Retina (tissue), 1 donor: ENCODE measurements around the gene GPC3.
"Not testable (repeated sequence)": the region's sequence is repeated elsewhere in the genome, so short reads cannot be mapped to it uniquely, and the experiment has no call there.

Source experiments
- DNase-seq: peaks from one replicate; pipeline ENCODE4 v3.0.0-alpha.2; 2016

Gene GPC3

GRCh38 chrX:133985164-133985966, at the start of gene GPC3:
Gene GPC3 (minus strand): TSS chrX:133985594.
- DNase-seq: peak; percentile 76

GRCh38 chrX:134032441-134032840, 47.0 kb upstream of the GPC3 start:
- peak; percentile 6 for DNase-seq

GRCh38 chrX:134026565-134027311, 41.3 kb upstream of the GPC3 start:
- DNase-seq: peak; percentile 49

- DNase-seq: no peak
Measured at GRCh38 chrX:134025986-134026545, 40.7 kb upstream of the GPC3 start.

- no peak for DNase-seq
Measured at GRCh38 chrX:134024686-134025377, 39.4 kb upstream of the GPC3 start.

GRCh38 chrX:134023851-134024281, 38.5 kb upstream of the GPC3 start:
- no peak for DNase-seq

- no peak for DNase-seq
Measured at GRCh38 chrX:134020910-134021309, 35.5 kb upstream of the GPC3 start.

- no peak for DNase-seq
Measured at GRCh38 chrX:134019567-134020206, 34.3 kb upstream of the GPC3 start.

GRCh38 chrX:134016309-134016708, 30.9 kb upstream of the GPC3 start:
- DNase-seq: not testable (repeated sequence)

- not testable (repeated sequence) for DNase-seq
Measured at GRCh38 chrX:134015510-134015909, 30.1 kb upstream of the GPC3 start.

GRCh38 chrX:134013524-134013923, 28.1 kb upstream of the GPC3 start:
- no peak for DNase-seq

GRCh38 chrX:134013092-134013497, 27.7 kb upstream of the GPC3 start:
- DNase-seq: no peak

- DNase-seq: no peak
Measured at GRCh38 chrX:134010690-134011089, 25.3 kb upstream of the GPC3 start.

- no peak for DNase-seq
Measured at GRCh38 chrX:134007716-134008115, 22.3 kb upstream of the GPC3 start.

- DNase-seq: no peak
Measured at GRCh38 chrX:134006484-134007161, 21.2 kb upstream of the GPC3 start.

GRCh38 chrX:134004084-134004483, 18.7 kb upstream of the GPC3 start:
- DNase-seq: no peak

GRCh38 chrX:134002921-134003615, 17.7 kb upstream of the GPC3 start:
- no peak for DNase-seq

GRCh38 chrX:134000260-134001245, 15.2 kb upstream of the GPC3 start:
- DNase-seq: no peak

GRCh38 chrX:133999031-133999705, 13.8 kb upstream of the GPC3 start:
- no peak for DNase-seq

GRCh38 chrX:133995759-133996158, 10.4 kb upstream of the GPC3 start:
- DNase-seq: no peak
